AG04449 (cell line): ENCODE data around the gene MCRS1.
"Not testable (repeated sequence)": the region's sequence is repeated elsewhere in the genome, so short reads cannot be mapped to it uniquely, and the experiment has no call there.

ENCODE experiments used
- CTCF ChIA-PET: fragments of 350-600 bp; formaldehyde crosslinking; extraction: SDS; loops from one replicate; lab custom pipeline; 2021; ENCODE audit warnings: antibody characterized with exemption; lab: Yijun Ruan, JAX
- POLR2A ChIA-PET: fragments of 400-600, 350-600 bp; formaldehyde crosslinking; extraction: SDS; loops from one replicate; lab custom pipeline; 2020; ENCODE audit warnings: antibody characterized with exemption, inconsistent platforms; lab: Yijun Ruan, JAX
- DNase-seq: peaks from one replicate; pipeline ENCODE4 v3.0.0-alpha.2; 2010; ENCODE audit warnings: low read depth, low spot score
- H3K4me3 ChIP-seq: 2 replicates; pipeline ENCODE4 v1.5.1; 2011; ENCODE audit warnings: low read depth, mild to moderate bottlenecking, control low read depth, low read length
- TF ChIP-seq, protein P1 (sequence below): IDR thresholded peaks from one replicate; pipeline ENCODE4 v1.5.1; 2011; ENCODE audit warnings: mild to moderate bottlenecking, moderate library complexity, low read length, control low read depth, inconsistent platforms; ENCODE audit not compliant: insufficient read depth; ENCODE audit errors: missing control alignments

Gene MCRS1

DNA sequence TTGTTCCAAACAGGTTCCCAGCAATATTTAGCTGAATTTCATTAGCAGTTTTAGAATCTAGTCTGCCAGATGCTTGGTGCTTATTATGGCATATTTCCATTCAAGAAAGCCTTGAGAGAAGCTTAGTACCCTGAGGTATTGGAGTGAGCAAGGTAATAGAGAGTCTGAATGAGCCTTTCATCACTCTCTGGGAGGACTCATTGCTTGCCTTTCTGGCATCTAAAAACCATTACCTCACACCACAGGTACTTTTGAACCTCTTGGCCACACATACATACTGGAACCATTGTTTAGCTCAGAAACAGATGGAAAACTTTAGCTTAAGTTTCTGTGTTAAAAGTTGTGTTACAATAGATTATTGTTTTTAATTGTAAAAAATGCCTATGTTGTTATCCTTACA is 56.5 kb downstream of the MCRS1 start:
- DNase-seq: no peak
- POLR2A ChIA-PET: interaction anchor here (2.2 kb wide), 1 partner anchor 144 kb away, joined by 8 read pairs; the partner anchor contains the start of gene SPATS2
- TF ChIP-seq, protein P1, sequence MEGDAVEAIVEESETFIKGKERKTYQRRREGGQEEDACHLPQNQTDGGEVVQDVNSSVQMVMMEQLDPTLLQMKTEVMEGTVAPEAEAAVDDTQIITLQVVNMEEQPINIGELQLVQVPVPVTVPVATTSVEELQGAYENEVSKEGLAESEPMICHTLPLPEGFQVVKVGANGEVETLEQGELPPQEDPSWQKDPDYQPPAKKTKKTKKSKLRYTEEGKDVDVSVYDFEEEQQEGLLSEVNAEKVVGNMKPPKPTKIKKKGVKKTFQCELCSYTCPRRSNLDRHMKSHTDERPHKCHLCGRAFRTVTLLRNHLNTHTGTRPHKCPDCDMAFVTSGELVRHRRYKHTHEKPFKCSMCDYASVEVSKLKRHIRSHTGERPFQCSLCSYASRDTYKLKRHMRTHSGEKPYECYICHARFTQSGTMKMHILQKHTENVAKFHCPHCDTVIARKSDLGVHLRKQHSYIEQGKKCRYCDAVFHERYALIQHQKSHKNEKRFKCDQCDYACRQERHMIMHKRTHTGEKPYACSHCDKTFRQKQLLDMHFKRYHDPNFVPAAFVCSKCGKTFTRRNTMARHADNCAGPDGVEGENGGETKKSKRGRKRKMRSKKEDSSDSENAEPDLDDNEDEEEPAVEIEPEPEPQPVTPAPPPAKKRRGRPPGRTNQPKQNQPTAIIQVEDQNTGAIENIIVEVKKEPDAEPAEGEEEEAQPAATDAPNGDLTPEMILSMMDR: no peak
- CTCF ChIA-PET: interaction anchor here (0.6 to 17.4 kb wide), 11 partner anchors 8 to 222 kb away, joined by 3 to 1125 read pairs (median 11); partner anchors contain the start of genes C1QL4, DNAJC22 and SPATS2
- no peak overlapping the region for H3K4me3 ChIP-seq

DNA sequence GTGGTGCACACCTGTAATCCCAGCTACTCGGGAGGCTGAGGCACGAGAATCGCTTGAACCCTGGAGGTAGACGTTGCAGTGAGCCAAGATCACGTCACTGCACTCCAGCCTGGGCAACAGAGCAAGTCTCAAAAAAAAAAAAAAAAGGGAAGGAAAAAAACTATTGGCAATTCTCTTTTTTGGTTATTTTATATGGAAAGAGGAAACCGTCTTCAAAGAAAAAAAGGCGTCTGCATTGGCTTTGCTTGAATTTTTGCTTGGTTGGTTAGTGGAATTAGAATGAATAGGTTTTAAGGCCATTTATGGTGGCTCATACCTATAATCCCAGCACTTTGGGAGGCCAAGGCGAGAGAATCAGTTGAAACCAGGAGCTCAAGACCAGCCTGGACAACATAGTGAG is 58.3 kb downstream of the MCRS1 start:
- H3K4me3 ChIP-seq, POLR2A ChIA-PET: not testable (repeated sequence)

More for the DNA sequence above, 58.3 kb downstream of the MCRS1 start:
- DNase-seq: not testable (repeated sequence)
- CTCF ChIA-PET: interaction anchor here (1.5 to 17.4 kb wide), 5 partner anchors 71 to 179 kb away, joined by 6 to 1125 read pairs (median 17); partner anchors contain the start of genes C1QL4, DNAJC22 and SPATS2
